NCI-H2196 (cell line): ENCODE results near the gene IL25.
"Not testable (repeated sequence)": the region's sequence is repeated elsewhere in the genome, so short reads cannot be mapped to it uniquely, and the experiment has no call there.

Experiments
- DNase-seq: peaks from one replicate; lab custom pipeline; 2025; ENCODE audit not compliant: unreplicated experiment; lab: John Stamatoyannopoulos, UW

Gene IL25

GRCh38 chr14:23407516-23408306, 35.1 kb downstream of the IL25 start, which contains the start of gene MYH6:
Gene MYH6 (minus strand): TSS chr14:23408273. CDS start chr14:23407223, 1,050 bp downstream.
- DNase-seq: no peak

GRCh38 chr14:23408307-23408630, 35.7 kb downstream of the IL25 start:
- DNase-seq: no peak

- DNase-seq: no peak
These were observed 36.9 kb downstream of the IL25 start for GRCh38 chr14:23409475-23409874.

- DNase-seq: no peak
These were observed 37.5 kb downstream of the IL25 start for GRCh38 chr14:23409966-23410635.

GRCh38 chr14:23411563-23412525, 39.2 kb downstream of the IL25 start:
- no peak for DNase-seq

- DNase-seq: no peak
These were observed 41.1 kb downstream of the IL25 start for GRCh38 chr14:23413681-23414080.

- no peak for DNase-seq
These were observed 41.6 kb downstream of the IL25 start for GRCh38 chr14:23414254-23414653.

GRCh38 chr14:23414906-23415820, 42.6 kb downstream of the IL25 start:
- DNase-seq: no peak

- no peak for DNase-seq
These were observed 43.5 kb downstream of the IL25 start for GRCh38 chr14:23415821-23416778.

- no peak for DNase-seq
These were observed 44.2 kb downstream of the IL25 start for GRCh38 chr14:23416801-23417200.

GRCh38 chr14:23417269-23417668, 44.7 kb downstream of the IL25 start:
- not testable (repeated sequence) for DNase-seq

- DNase-seq: no peak
These were observed 45.4 kb downstream of the IL25 start for GRCh38 chr14:23418021-23418420.

- DNase-seq: not testable (repeated sequence)
These were observed 47.0 kb downstream of the IL25 start for GRCh38 chr14:23419646-23420045.

- DNase-seq: no peak
These were observed 49.0 kb downstream of the IL25 start for GRCh38 chr14:23421594-23421993.

- no peak for DNase-seq
These were observed 51.0 kb downstream of the IL25 start for GRCh38 chr14:23423657-23424056.

GRCh38 chr14:23425169-23425568, 52.6 kb downstream of the IL25 start:
- no peak for DNase-seq

- not testable (repeated sequence) for DNase-seq
These were observed 53.2 kb downstream of the IL25 start for GRCh38 chr14:23425798-23426197.
